NT2/D1 (cell line): ENCODE data around the gene SCNN1B.

Experiments used
- DNase-seq: peaks from one replicate; pipeline ENCODE4 v3.0.0-alpha.2; 2011; ENCODE audit warnings: low read depth, low spot score
- H3K27me3 ChIP-seq: 2 replicates; pipeline ENCODE4 v1.6.0; 2011; ENCODE audit warnings: mild to moderate bottlenecking; ENCODE audit not compliant: insufficient read length, insufficient read depth
- H3K36me3 ChIP-seq: 2 replicates; pipeline ENCODE4 v1.6.1; 2011; ENCODE audit warnings: mild to moderate bottlenecking, low read length, mixed read lengths; ENCODE audit not compliant: insufficient read depth, insufficient read length
- H3K4me1 ChIP-seq: 2 replicates; pipeline ENCODE4 v1.5.1; 2011; ENCODE audit not compliant: insufficient read depth, insufficient read length
- H3K4me3 ChIP-seq: 2 replicates; pipeline ENCODE4 v1.5.1; 2011; ENCODE audit warnings: low read depth; ENCODE audit not compliant: insufficient read length
- H3K9ac ChIP-seq: 2 replicates; pipeline ENCODE4 v1.6.0; 2011; ENCODE audit warnings: low read depth; ENCODE audit not compliant: insufficient read length
- H3K9me3 ChIP-seq: 2 replicates; pipeline ENCODE4 v1.5.1; 2011; ENCODE audit warnings: mild to moderate bottlenecking, low read length; ENCODE audit not compliant: insufficient read depth
- SUZ12 ChIP-seq: IDR thresholded peaks from 2 replicates; pipeline ENCODE4 v1.6.1; 2011; ENCODE audit not compliant: insufficient read length, insufficient read depth; ENCODE audit errors: extremely low read depth
- YY1 ChIP-seq: IDR thresholded peaks from 2 replicates; pipeline ENCODE4 v1.6.1; 2011; ENCODE audit not compliant: insufficient read length, insufficient read depth
- ZNF274 ChIP-seq: IDR thresholded peaks from 2 replicates; pipeline ENCODE4 v1.6.1; 2011; ENCODE audit warnings: mild to moderate bottlenecking, low read depth, low read length

Gene SCNN1B

DNA sequence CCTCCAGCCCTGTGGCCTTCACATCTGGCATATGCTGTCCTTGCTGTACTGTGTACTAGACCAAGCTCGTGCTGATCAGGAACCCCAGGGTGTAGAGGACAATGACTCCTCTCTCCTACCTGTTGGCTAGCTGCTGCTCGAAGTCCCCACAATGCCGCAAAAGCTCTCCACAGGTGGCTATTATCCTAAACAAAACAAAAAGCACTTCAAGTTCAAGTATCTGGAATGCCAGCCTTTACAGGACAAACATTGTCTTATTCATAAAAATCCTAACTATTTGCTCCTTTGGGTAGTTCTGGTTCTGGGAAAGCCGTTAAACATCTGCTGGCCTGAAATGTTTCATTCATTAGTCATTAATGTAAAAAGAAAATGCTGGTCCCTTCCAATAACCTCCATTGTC lies 108.1 kb downstream of the SCNN1B start:
- H3K4me3 ChIP-seq: no peak overlapping the region
- H3K27me3 ChIP-seq: no peaks in the 10 kb centered on the region
- no peaks in the 10 kb centered on the region for H3K9me3 ChIP-seq
- no peak overlapping the region for H3K9ac ChIP-seq
- H3K36me3 ChIP-seq: peaks cover 47% of the 10 kb centered on the region
- DNase-seq: peak; percentile 46
- peaks cover 10% of the 10 kb centered on the region for H3K4me1 ChIP-seq
- no peak for TF ChIP-seq YY1
- TF ChIP-seq SUZ12: no peak
- TF ChIP-seq ZNF274: no peak

- Histone ChIP-seq H3K9ac (no peak overlapping the region), H3K36me3 (peaks cover 51% of the 10 kb centered on the region), H3K9me3 (no peaks in the 10 kb centered on the region), H3K27me3 (no peaks in the 10 kb centered on the region), H3K4me1 (no peaks in the 10 kb centered on the region), H3K4me3 (no peak overlapping the region)
- DNase-seq: no peak
- TF ChIP-seq ZNF274 (no peak), YY1 (no peak), SUZ12 (no peak)
Measured at GRCh38 chr16:23414731-23415130, 112.6 kb downstream of the SCNN1B start.

DNA sequence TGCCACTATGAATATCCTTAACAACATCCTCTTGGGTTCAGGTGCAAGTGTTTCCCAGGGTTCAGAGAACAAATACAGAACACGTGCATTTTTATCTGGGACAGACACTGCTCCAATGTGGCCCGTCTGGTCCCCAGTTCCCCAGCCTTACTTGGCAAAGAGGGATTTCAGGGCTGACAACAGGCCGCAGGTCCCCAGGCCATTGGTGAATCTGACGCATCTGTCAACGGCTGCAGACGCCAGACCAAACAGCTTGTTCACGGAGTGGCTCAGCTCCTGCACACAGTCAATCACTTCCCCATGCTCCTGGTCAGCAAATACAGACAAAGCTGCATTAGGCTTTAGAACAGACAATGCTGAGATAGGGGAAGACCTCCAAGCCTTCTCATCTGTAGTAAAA lies 114.7 kb downstream of the SCNN1B start:
- no peak for TF ChIP-seq SUZ12
- no peak for TF ChIP-seq ZNF274
- no peak for TF ChIP-seq YY1
- Histone ChIP-seq H3K27me3 (no peaks in the 10 kb centered on the region), H3K9ac (no peak overlapping the region), H3K9me3 (no peaks in the 10 kb centered on the region), H3K4me1 (peaks cover 3% of the 10 kb centered on the region), H3K4me3 (no peak overlapping the region), H3K36me3 (peaks cover 44% of the 10 kb centered on the region)
- no peak for DNase-seq

GRCh38 chr16:23420011-23420410 lies 117.9 kb downstream of the SCNN1B start:
- Histone ChIP-seq H3K9me3 (no peaks in the 10 kb centered on the region), H3K9ac (no peak overlapping the region), H3K4me3 (no peak overlapping the region), H3K4me1 (peaks cover 11% of the 10 kb centered on the region), H3K36me3 (peaks cover 36% of the 10 kb centered on the region), H3K27me3 (no peaks in the 10 kb centered on the region)
- TF ChIP-seq YY1: no peak
- TF ChIP-seq ZNF274: no peak
- TF ChIP-seq SUZ12: no peak
- DNase-seq: no peak

DNA sequence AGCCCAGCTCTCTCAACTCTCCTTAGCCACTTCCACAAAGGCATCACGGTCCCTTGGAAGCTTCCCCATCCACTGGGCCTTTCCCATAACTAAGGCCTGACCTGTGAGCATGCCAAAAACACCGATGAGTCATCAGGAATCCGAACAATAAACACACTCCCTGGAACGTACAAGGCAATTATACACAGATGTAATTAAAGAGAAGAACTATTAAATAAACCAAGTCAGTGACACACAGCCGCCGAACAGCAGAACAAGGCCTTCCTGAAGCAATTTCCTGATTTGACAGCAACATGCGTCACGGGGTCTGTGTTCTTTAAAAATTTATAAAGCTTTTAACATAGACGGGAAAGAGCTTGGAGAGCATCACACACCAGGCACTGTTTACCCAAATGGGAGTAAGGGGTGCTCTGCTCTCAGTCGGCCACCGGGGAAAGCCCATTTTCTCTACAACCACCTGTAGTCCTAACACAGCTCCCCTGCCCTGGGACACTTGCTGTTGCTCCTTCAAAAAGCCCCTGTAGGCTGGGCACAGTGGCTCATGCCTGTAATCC lies 121.5 kb downstream of the SCNN1B start:
- H3K27me3 ChIP-seq: no peaks in the 10 kb centered on the region
- H3K9me3 ChIP-seq: no peaks in the 10 kb centered on the region
- no peak overlapping the region for H3K4me3 ChIP-seq
- no peak overlapping the region for H3K9ac ChIP-seq
- H3K36me3 ChIP-seq: peaks cover 11% of the 10 kb centered on the region
- H3K4me1 ChIP-seq: peaks cover 11% of the 10 kb centered on the region
- DNase-seq: no peak
- TF ChIP-seq YY1 (no peak), SUZ12 (no peak)

GRCh38 chr16:23424292-23424958 lies 122.3 kb downstream of the SCNN1B start:
- Histone ChIP-seq H3K9me3 (no peaks in the 10 kb centered on the region), H3K36me3 (peaks cover 11% of the 10 kb centered on the region), H3K4me3 (no peak overlapping the region), H3K4me1 (peaks cover 11% of the 10 kb centered on the region), H3K27me3 (no peaks in the 10 kb centered on the region), H3K9ac (peak overlapping the region; percentile 10)
- no peak for DNase-seq
- TF ChIP-seq SUZ12 (no peak), ZNF274 (no peak), YY1 (no peak)

GRCh38 chr16:23428351-23428750 lies 126.2 kb downstream of the SCNN1B start:
- no peak for DNase-seq
- H3K4me1 ChIP-seq: peaks cover 7% of the 10 kb centered on the region
- no peak overlapping the region for H3K9ac ChIP-seq
- no peaks in the 10 kb centered on the region for H3K27me3 ChIP-seq
- peaks cover 30% of the 10 kb centered on the region for H3K36me3 ChIP-seq
- TF ChIP-seq ZNF274 (no peak), YY1 (no peak), SUZ12 (no peak)
- H3K9me3 ChIP-seq: no peaks in the 10 kb centered on the region
- H3K4me3 ChIP-seq: no peak overlapping the region
